ENCODE data around the gene MICOS13.
"Not testable (repeated sequence)": the region's sequence is repeated elsewhere in the genome, so short reads cannot be mapped to it uniquely, and the experiment has no call there.

The MICOS13 gene

DNA sequence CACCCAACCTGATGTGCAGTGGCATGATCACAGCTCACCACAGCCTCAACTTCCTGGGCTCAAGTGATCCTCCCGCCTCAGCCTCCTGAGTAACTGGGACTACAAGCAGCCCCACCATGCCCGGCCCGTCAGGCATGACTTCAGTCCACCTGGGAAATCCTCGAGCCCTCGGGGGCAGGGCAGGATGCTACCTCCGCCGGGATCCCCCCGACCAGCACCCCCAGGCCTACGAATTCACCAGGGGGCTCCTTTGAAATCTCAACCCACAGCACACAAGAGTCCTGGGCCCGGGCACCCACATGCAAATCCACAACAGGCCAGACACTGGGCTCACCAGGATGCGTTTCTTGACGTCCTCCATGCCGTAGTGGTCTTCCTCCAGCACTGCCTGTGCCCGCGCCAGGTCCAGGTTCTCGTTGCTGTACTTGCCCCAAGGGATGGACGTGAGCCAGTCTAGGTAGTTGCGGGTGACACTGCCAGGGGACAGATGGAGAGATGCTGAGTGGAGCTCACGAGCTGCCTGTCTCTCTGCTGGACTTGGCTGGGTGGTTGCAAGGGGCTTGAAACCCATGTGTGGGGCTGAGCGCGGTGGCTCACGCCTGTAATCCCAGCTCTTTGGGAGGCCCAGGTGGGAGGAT, 20.3 kb upstream of the MICOS13 start:
- DNase-seq (ENCODE audit: low read depth in 3 of 3): no peak

GRCh38 chr19:5698635-5699422, 18.5 kb upstream of the MICOS13 start:
- no peak for DNase-seq (ENCODE audit: low read depth in 3 of 3)

GRCh38 chr19:5697890-5698634, 17.7 kb upstream of the MICOS13 start:
- no peak for DNase-seq (ENCODE audit: low read depth in 3 of 3)

DNA sequence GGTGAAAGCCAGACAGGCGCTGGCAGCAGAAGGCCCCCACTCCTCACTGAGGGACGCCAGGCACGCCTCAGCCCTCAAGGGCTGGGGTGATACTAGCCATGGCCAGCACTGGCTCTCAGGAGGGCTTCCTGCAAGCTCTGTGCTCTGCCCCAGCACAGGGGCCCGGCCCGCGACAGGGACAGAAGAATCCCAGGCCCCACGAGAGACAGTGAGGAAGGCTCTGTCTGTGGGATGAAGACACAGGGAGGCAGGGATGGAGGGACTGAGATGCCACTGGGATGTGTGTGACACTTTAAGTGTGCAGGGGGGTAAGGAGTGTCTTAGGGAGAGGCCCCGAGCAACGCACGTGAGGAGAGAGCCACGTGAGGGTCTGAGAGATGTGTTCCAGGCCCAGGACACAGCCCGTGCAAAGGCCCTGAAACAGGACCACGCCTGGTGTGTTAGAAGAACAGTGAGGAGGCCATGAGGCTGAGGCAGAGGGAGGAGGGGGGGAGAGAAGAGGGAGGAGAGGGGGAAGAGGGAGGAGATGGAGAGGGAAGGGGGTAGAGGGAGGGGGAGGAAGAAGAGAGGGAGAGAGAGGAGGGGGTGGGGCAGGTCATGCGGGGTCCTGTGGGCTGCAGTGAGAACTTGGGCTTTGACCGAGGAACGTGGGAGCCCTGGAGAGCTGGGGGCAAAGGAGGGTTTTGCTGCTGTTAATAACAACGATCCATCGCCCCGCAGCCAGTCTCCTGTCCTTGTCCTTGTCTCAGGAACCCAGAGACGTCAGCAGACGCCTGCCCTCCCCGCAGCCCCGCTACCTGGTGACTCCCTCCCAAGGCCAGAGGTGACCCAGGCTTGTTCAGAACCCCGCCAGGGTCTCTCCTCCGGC, 16.9 kb upstream of the MICOS13 start:
- DNase-seq (ENCODE audit: low read depth in 3 of 3): no peak

DNA sequence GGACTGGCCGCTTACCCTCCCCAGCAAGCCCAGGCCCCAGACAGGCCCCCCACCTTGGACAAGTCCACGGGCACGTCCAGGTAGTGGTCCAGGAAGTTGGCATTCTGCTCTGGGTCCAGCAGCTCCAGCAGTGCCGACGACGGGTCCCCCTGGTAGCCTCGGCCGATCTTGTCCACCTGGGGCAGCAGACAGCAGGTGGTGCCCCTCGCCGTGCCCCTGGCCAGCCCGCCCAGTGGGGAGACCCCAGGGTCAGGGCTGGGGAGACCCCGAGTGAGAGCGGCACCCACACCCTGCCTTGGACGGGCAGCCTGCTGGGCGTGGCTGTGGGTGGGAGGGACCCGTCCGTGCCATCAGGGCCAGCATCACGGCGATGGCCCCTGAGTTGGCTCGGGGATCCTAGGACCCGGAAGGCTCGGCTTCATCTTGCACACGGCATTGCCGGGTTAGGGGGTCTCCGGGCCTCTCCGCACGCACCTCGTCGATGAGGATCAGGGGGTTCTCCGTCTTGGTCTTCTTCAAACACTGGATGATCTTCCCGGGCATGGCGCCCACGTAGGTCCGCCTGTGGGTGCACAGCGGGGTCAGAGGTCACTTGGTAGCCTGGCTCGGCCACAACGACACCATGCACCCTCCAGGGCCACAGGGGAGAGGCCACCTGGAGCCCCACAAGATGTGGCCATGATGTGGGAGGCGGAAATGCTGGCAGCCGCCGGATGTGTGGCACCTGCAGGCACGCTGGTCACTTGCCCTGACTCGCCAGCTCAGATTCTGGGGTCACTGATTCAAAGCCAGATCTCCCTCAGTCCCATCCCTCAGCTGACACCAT, 16.1 kb upstream of the MICOS13 start:
- no peak for DNase-seq (ENCODE audit: low read depth in 3 of 3)

DNA sequence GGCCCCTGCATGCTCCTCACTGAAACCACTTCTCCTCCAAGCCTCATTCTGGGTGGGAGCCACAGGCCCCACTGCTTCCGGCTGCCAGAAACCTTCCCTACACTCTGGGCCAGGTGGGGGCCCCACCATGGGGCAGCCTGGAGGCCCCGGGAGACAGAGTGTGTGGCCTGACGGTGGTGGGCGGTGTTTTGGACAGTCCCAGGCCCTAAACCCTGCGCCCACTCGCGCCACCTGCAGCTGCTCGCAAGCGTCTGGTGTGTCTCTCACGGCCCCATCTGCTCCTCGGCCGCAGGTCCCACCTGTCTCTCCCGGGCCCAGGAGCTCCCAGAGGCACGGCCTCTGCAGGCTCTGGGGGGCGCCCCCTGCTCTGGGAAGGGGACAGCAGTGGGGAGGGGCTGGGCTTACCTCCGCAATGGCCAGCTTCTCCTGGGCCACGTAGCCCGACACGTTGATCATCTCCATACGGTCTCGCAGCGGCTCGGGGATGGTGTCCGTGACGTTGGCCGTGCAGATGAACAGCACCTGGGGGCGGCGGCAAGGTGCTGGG, 15.4 kb upstream of the MICOS13 start:
- DNase-seq (ENCODE audit: low read depth in 3 of 3): no peak

GRCh38 chr19:5694956-5695648, 14.8 kb upstream of the MICOS13 start:
- DNase-seq (ENCODE audit: low read depth in 3 of 3): no peak

- DNase-seq (ENCODE audit: low read depth in 3 of 3): no peak
Observed at GRCh38 chr19:5694167-5694955, 14.0 kb upstream of the MICOS13 start.

GRCh38 chr19:5693195-5694166, 13.2 kb upstream of the MICOS13 start:
- peak in 1 of 3 experiments; percentile 35 for DNase-seq (ENCODE audit: low read depth in 3 of 3)

GRCh38 chr19:5692723-5693194, 12.4 kb upstream of the MICOS13 start:
- no peak for DNase-seq (ENCODE audit: low read depth in 3 of 3)

DNA sequence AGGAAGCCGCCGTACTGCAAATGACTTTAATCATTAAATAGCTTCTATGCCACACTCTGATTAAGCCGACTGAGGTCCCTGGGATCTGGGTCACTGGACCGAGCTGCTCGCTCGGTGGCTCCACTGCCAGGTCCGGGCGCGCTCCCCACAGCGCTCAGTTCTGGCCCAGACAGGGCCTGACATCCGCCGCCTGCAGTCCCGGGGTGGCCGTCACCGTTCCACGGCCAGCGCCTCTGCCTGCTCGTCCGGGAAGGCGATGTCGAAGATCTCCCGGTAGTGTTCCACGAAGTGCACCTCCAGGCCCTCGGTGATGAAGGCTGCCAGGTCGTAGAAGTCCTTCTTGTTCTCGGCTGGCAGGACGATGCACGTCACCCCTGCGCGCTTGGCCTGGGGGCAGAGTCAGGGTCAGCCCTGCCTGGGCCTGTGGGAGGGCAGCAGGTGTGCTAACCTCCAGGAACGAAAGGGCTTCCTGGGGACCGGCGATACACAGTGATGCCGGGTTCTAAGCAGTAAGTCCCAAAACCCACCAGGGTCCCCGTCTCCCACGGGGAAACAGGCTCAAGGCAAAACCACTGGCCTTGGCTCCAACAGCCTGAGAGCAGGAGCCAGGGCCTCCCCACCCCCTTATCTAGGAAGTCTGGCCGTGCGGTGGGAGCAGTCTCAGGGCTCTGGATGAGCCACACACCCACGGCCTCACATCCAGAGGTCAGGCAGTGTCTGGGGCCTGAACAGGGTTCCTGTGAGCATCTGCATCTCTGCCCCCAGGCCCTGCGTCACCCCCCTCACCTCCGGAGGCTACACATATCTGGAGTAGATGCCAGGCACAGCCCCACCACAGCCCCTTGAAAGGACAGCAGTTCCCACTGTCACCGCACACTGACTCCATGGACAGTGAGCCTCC, 11.8 kb upstream of the MICOS13 start:
- DNase-seq (ENCODE audit: low read depth in 3 of 3): peak in 1 of 3 experiments; percentile 37

- DNase-seq (ENCODE audit: low read depth in 3 of 3): peak in 2 of 3 experiments; percentile 52 to 71
Observed at GRCh38 chr19:5690955-5691821, 10.9 kb upstream of the MICOS13 start.

GRCh38 chr19:5690125-5690954, 10.0 kb upstream of the MICOS13 start, which contains the start of gene RPL36:
Gene RPL36 (plus strand): TSS chr19:5690295. CDS start chr19:5690508, 213 bp downstream.
- DNase-seq (ENCODE audit: low read depth in 3 of 3): peak; percentile 98

DNA sequence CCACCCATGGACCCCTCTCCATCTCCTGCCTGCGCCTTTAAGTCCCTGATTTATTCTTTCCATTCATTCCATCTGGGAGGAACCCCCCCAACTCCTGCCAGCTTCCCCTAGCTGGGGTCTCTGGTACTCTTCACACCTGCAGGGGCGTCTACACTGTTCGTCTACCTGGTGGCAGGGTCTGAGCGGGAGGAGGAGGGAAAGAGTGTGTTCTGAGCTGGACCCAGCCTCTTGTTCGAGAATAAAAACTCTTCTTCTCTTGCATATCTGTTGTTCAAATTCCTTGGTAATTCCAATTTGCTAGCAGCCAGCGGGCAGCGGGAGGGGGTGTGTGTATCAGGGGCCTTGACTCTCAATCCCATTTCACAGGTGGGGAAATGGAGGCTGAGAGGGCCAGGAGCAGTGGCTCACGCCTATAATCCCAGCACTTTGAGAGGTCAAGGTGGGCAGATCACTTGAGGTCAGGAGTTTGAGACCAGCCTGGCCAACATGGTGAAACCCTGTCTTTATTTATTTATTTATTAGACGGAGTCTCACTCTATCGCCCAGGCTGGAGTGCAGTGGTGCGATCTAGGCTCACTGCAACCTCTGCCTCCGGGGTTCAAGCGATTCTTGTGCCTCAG, 8.1 kb upstream of the MICOS13 start:
- not testable (repeated sequence) for DNase-seq (ENCODE audit: low read depth in 3 of 3)
